Breast epithelium (tissue), 4 donors: ENCODE measurements around the gene USP12. TPM values are rescaled to one million over a fixed set of nuclear protein-coding genes. Genes with fewer than 3 reads are reported as not detected.

ENCODE experiments used
- DNase-seq, 2 donors: peaks; one replicate each; pipeline ENCODE4 v3.0.0-alpha.2; 2019; ENCODE audit warnings: low spot score in 2 of 2
- H3K27ac ChIP-seq, 2 donors: fragments of 200-600 bp; sonication (generic) in 1 of 2; one replicate each; pipeline ENCODE4 v1.5.1; 2016 to 2019; ENCODE audit warnings: mild to moderate bottlenecking in 1 of 2
- H3K27me3 ChIP-seq, 2 donors: fragments of 200-600 bp; sonication (generic) in 1 of 2; one replicate each; pipeline versions ENCODE4 v1.5.1 to v1.6.0; 2017 to 2019; ENCODE audit warnings: control low read depth in 1 of 2, mild to moderate bottlenecking in 1 of 2
- H3K36me3 ChIP-seq: fragments of 200-600 bp; one replicate; pipeline ENCODE4 v1.5.1; 2019
- H3K4me1 ChIP-seq, 2 donors: fragments of 200-600 bp; sonication (generic); one replicate each; pipeline ENCODE4 v1.5.1; 2016 to 2019; ENCODE audit warnings: control low read depth in 1 of 2
- H3K4me3 ChIP-seq, 3 donors: fragments of 200-600 bp; sonication (generic); 1 replicate in 2 of 3; 2 replicates in 1 of 3; pipeline ENCODE4 v1.5.1; 2016 to 2019; ENCODE audit warnings: mild to moderate bottlenecking in 3 of 3, moderate library complexity in 2 of 3
- H3K9me3 ChIP-seq, 2 donors: fragments of 200-600 bp; sonication (generic) in 1 of 2; one replicate each; pipeline ENCODE4 v1.5.1; 2016 to 2019; ENCODE audit warnings: control low read depth in 1 of 2
- CTCF ChIP-seq, 3 donors: fragments of 450-650 bp; IDR thresholded peaks; one replicate each; pipeline ENCODE4 v1.5.1; 2016 to 2017; ENCODE audit warnings: antibody characterized with exemption in 3 of 3, mild to moderate bottlenecking in 3 of 3, moderate library complexity in 3 of 3
- POLR2A ChIP-seq: fragments of 450-650 bp; IDR thresholded peaks from one replicate; pipeline ENCODE4 v1.6.1; 2016; ENCODE audit warnings: antibody characterized with exemption, mild to moderate bottlenecking, moderate library complexity
- POLR2AphosphoS5 ChIP-seq, 3 donors: sonication (generic); formaldehyde crosslinking; IDR thresholded peaks; one replicate each; pipeline ENCODE4 v1.6.1; 2017; ENCODE audit warnings: antibody characterized with exemption in 3 of 3
- intact Hi-C: fragments of 100-400 bp; cut with DNase I; formaldehyde crosslinking; loops from one replicate; pipeline ENCODE4 v1.15.1; 2023; ENCODE audit warnings: low total_unique reads
- total RNA-seq, 3 donors: library from RNA; depleted of rRNA; stranded (reverse); fragments of >200 nt; gene quantifications; one replicate each; pipeline ENCODE4 v1.1.0, GENCODE V29; 2016

The USP12 gene
- total RNA-seq, 3 donors from 2014 or later = 21.0 to 33.4 (median 21.0) TPM

GRCh38 chr13:27035892-27036235, 135.7 kb downstream of the USP12 start:
- no peak for DNase-seq
- no peak overlapping the region for H3K4me3 ChIP-seq
- H3K27ac ChIP-seq = no peak overlapping the region
- H3K36me3 ChIP-seq = no peaks in the 10 kb centered on the region
- H3K27me3 ChIP-seq = no peaks in the 10 kb centered on the region
- TF ChIP-seq POLR2AphosphoS5 (IDR thresholded peaks at IDR 0.05) (no peak), CTCF (IDR thresholded peaks at IDR 0.05) (no peak), POLR2A (no peak)
- intact Hi-C loops = no loop called here
- no peaks in the 10 kb centered on the region for H3K4me1 ChIP-seq
- no peaks in the 10 kb centered on the region for H3K9me3 ChIP-seq

- Histone ChIP-seq H3K27me3 (no peaks in the 10 kb centered on the region), H3K4me1 (no peaks in the 10 kb centered on the region), H3K9me3 (no peaks in the 10 kb centered on the region), H3K27ac (no peak overlapping the region), H3K36me3 (no peaks in the 10 kb centered on the region), H3K4me3 (no peak overlapping the region)
- no peak for DNase-seq
- intact Hi-C loops = no loop called here
- no peak for TF ChIP-seq POLR2AphosphoS5 (IDR thresholded peaks at IDR 0.05)
- no peak for TF ChIP-seq CTCF (IDR thresholded peaks at IDR 0.05)
- TF ChIP-seq POLR2A = no peak
These were observed 136.9 kb downstream of the USP12 start for GRCh38 chr13:27034678-27035111.

GRCh38 chr13:27028683-27029480, 142.7 kb downstream of the USP12 start:
- intact Hi-C loops = no loop called here
- no peak overlapping the region for H3K4me3 ChIP-seq

GRCh38 chr13:27027086-27027667, 144.4 kb downstream of the USP12 start:
- no peak for DNase-seq
- H3K36me3 ChIP-seq = no peaks in the 10 kb centered on the region
- H3K27ac ChIP-seq = no peak overlapping the region
- no peaks in the 10 kb centered on the region for H3K4me1 ChIP-seq
- no peak for TF ChIP-seq POLR2A
- no peak for TF ChIP-seq POLR2AphosphoS5 (IDR thresholded peaks at IDR 0.05)
- TF ChIP-seq CTCF (IDR thresholded peaks at IDR 0.05) = no peak
- intact Hi-C loops = no loop called here
- H3K9me3 ChIP-seq = no peaks in the 10 kb centered on the region
- H3K4me3 ChIP-seq = no peak overlapping the region
- no peaks in the 10 kb centered on the region for H3K27me3 ChIP-seq

More at GRCh38 chr13:27028683-27029480, 142.7 kb downstream of the USP12 start:
- Histone ChIP-seq H3K4me1 (no peaks in the 10 kb centered on the region), H3K27ac (no peak overlapping the region), H3K27me3 (no peaks in the 10 kb centered on the region), H3K9me3 (no peaks in the 10 kb centered on the region), H3K36me3 (no peaks in the 10 kb centered on the region)
- TF ChIP-seq POLR2AphosphoS5 (IDR thresholded peaks at IDR 0.05) (no peak), POLR2A (no peak), CTCF (IDR thresholded peaks at IDR 0.05) (no peak)
- no peak for DNase-seq

GRCh38 chr13:27026396-27026795, 145.2 kb downstream of the USP12 start:
- Histone ChIP-seq H3K27me3 (no peaks in the 10 kb centered on the region), H3K4me1 (no peaks in the 10 kb centered on the region), H3K36me3 (no peaks in the 10 kb centered on the region), H3K4me3 (no peak overlapping the region), H3K27ac (no peak overlapping the region), H3K9me3 (no peaks in the 10 kb centered on the region)
- intact Hi-C loops = no loop called here
- DNase-seq = no peak
- TF ChIP-seq POLR2AphosphoS5 (IDR thresholded peaks at IDR 0.05) = no peak
- TF ChIP-seq POLR2A = no peak
- no peak for TF ChIP-seq CTCF (IDR thresholded peaks at IDR 0.05)
